KG1 (cell line): ENCODE data around the gene WDR83.
A peak's percentile ranks its signal among the peaks of the same experiment; 100 is the strongest.
"Not testable (repeated sequence)": the region's sequence is repeated elsewhere in the genome, so short reads cannot be mapped to it uniquely, and the experiment has no call there.

ENCODE experiments used
- DNase-seq: peaks from one replicate; lab custom pipeline; 2025; lab: John Stamatoyannopoulos, UW

WDR83 gene

DNA sequence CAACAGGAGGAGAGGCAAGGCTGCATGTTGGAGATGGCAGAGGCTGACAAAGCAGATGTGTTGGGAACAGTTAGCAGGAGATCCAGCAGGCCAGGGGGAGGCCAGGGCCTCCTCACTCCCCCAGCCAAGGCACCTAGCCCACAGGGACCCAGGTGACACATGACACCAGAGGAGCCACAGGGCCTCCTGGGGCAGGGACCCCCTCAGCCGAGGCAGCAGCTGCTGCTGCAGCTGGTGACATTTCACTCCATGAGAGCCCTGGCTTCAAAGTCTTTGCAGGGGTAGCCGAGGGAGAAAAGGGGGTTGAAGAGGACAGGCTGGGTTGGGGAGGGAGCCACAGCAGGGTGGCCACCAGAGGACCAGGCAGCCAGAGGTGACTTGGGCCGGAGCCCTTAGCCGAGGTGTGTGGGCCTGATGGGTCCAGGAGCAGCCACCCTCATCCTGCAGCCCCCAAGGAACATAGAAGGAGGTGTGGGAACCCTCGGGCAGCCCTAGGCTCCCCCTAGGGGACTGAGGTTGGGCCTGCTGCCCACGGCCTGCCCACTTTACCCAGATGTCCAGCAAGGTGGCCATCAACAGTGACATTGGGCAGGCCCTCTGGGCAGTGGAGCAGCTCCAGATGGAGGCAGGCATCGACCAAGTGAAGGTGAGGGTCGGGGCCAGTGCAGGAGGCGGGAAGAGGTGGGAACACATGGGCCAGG is 21.0 kb downstream of the WDR83 start, which contains the start of gene GNG14:
TSS of gene GNG14 (plus strand) at position 503 of the 701 bp plus-strand sequence. CDS start at position 554, 51 bp downstream.
- DNase-seq = no peak

DNA sequence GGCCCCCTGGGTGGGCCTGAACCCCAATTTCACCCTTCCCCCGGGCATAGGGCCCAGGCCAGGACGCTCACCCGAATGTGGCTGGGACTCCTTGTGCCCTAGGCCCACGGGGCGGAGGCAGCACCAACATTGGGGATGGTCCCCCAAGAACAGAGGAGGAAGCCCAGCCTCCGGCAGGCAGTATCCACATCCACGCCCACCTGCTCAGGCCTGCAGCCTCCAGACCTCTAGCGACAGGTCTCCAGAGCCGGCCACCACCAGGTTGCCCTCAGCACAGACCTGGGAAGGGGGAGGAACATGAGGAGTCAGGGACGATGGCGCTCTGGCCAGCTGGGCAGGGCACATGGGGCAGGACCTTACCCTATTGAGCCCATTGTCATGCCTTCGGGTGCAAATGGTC is 22.4 kb downstream of the WDR83 start:
- DNase-seq = no peak

DNA sequence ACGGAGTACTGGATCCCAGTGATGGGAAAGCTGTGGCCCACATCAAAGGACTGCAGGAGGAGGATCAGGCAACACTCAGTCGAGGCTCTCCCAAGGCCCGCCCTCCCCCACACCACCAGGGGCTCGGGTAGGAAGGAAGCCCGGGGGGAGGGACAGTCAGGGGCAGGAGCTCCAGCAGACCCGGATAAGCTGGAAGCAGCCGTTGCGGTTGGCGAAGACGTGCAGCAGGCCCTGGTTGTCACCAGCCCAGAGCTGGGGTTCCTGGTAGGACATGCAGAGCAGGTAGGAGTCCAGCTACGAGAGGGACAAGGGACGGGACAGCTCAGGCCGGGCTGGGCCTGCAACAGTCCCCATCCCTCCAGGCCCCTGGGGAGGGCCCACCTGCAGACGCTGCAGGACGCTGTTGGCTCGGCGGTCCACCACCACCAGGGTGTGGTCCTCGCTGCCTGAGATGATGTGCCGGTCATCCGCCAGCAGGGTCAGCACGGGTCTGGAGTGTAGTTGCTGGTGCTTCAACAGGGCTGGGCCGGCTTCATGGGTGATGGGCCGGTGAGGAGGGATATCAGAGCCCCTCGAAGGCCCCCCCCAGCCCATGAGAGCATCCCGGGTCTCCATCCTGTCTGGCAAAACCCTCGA is 23.1 kb downstream of the WDR83 start:
- DNase-seq = peak; percentile 35

DNA sequence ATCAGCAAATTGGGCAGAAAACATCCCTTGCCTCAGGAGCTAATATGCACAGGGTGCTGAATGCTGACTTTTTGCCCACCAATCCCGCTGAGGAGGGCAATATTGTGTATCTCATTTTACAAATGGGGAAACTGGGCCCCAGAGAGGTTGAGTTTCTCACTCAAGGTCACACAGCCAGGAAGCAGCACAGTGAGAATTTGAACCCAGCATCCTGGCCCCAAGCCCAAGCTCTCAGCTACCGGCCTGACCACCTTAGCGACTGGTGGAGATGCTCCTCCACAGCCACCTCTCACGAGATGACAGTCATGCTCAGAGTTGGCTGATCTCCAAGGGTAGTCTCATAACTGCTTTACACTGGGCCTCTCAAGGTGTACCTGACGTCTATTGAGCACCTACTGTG is 26.4 kb downstream of the WDR83 start:
- no peak for DNase-seq

DNA sequence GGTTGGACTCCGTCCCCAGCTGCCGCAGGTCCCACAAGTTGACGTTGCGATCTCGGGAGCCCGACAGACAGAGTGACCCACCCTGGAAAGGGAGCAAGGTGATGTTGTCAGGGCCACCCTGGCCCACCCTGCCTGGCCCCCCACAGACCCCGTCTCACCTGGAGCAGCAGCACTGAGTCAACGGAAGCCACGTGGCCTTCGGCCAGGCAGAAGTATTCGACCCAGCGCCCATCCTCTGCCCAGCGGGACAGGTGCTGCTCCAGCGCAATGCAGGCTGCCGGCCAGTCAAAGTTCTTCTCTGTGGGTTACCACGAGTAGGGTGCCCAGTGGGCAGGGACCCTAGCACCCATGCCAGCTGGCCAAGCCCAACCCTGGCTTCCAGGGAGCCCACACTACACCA is 28.0 kb downstream of the WDR83 start:
- DNase-seq = no peak

DNA sequence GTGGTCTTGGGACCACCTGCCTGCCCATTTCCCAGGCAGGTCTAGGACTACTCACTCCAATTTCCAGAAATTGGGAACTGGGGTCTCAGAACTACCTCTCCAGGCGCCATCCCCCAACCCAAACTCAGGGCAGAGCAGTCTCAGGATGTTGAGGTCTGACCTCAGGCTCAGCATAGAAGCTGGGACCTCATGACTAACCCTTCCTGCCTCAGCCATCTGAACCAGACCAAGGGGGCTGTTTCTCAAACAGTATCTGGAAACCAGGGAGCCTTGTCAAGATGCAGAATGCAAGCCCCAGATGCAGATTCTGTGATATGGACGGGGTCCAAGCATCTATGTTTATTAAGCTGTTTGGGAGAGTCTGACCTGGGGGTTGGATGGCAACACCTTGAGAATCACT is 28.5 kb downstream of the WDR83 start:
- no peak for DNase-seq

DNA sequence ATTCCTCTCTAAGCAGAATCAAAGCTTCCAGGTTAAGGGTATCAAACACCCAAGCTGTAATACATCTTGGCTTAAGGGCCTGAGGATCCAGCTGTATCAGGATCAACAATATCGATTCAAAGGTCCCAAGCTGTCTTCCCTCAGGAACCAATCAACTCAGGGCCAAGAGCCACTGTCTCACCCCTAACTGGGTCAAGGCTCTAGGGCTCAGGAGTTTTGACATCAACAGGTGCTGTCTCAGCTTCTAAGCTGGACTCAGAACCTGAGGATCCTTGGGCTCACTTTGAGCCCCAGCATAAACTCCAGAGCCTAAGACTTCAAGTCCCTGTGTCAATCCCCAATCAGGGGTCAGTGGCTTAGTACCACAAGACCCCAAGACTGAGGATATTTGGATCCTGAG is 28.9 kb downstream of the WDR83 start:
- DNase-seq = no peak

DNA sequence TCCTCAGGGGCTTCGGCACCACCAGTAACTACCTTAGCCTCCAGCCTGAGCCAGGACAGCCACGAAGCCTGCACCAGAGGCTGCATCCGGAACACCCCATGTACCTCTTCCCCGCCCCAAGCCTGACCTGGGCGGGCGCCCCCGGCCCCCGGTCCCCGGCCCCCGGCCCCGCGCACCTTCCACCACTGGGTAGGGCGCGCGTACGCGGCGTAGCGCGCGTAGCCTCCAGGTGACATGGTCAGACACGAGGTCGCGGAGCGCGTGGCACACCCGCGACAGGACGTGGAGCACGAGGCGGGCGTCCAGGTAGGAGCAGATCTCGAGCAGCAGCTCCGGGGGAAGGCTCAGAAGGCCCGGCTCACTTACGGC is 29.4 kb downstream of the WDR83 start:
- no peak for DNase-seq

DNA sequence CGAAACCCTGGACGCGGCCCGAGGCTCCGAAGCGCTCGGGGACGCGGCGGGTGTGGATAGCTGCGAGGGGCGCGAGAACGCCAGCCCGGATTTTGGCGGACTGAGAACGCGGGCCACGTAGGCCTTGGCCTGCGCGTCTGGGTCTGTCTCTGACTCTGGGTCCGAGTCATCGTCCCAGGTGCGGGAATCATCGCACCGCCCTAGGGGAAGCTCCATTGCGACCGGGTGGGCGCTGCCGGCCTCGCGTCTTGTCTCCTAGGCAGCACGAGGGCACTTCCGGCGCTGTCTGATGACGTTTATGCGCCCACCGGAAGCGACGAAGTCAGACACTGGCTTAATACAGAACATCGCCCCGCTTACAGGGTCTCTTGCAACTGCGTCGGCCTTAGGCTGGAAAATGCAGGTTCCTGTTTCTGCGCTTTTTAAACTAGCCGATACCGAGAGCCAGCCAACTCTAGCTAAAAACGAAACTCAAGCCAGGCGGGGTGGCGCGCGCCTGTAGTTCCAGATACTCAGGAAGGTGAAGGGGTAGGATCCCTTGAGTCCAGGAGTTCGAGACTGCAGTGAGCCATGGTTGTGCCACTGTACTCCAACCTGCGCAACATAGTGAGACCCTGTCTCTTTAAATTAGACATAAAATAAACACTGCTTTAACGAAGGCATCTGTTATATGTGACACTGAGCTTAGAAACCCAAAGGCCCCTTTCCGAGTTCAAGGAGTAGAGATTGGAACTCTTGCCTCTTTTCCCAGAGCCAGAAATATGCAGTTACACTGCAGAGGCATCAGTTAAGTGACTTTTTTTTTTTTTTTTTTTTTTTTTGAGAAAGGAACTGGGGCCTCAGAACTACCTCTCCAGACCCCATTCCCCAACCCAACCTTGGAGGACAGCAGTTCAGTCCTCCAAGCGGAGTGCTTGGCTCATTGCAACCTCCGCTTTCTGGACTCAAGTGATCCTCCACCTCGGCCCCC is 30.0 kb downstream of the WDR83 start, which contains the start of gene FBXW9:
TSS of gene FBXW9 (minus strand) at position 266 of the 970 bp plus-strand sequence. CDS start at position 216, 50 bp downstream.
- DNase-seq = peak; percentile 97

DNA sequence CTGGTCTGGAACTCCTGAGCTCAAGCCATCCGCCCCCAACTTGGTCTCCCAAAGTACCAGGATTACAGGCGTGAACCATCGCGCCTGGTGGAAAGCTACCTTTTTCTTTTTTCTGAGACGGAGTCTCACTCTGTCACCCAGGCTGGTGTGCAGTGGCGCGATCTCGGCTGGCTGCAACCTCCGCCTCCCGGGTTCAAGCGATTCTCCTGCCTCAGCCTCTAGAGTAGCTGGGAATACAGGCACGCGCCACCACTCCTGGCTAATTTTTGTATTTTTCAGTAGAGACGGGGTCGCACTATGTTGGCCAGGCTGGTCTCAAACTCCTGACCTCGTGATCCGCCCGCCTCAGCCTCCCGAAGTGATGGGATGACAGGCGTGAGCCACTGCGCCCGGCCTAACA is 30.8 kb downstream of the WDR83 start:
- DNase-seq = not testable (repeated sequence)

DNA sequence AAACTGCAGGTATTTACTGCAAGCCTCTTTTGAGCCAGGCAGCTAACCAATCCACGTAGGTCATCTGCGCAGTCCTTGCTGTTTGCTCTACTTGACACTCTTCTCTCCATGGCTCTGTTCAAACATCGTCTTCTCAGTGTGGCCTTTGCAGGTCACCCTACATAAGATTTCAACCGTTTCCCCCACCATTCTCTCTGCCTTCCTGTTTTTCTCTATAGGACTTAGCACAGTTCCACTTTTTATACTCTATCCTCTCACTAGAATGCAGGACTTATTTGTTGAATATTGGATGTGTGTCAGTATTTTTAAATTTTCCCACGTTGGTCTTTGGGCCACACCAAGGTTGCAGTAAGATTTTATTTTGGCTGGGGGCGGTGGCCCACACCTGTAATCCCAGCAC is 31.5 kb downstream of the WDR83 start:
- DNase-seq = no peak

DNA sequence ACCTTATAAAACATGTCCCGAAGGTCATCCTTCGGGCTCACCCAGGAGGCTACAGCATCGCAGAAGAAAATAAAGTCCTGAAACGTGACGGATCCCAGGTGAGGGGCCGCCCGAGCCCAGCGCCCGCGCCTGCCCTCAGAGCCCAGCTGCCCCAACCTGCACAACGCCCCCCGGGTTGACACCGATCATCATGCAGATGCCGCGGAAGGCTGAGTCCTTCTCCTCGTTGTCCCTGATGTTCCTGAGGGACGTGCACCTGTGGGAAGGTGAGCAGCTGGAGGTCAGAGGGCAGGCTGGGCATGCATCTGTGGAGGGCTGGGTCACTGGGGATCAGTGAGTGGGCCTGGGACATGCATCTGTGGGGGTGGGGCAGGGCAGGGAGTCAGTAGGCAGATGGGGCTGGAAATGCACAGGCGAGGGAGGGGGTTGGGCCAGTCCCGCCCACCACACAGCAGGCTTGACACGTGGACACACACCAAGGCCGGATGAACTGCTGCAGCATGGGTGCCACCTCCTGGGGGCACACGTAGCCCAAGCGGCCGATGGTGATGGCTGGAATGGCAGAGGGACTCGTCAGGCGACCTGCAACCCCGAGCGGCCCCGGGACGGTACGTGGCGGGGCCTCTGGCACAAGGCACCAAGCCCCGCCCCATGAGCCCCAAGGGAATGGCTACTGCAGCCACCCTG is 35.1 kb downstream of the WDR83 start:
- no peak for DNase-seq

DNA sequence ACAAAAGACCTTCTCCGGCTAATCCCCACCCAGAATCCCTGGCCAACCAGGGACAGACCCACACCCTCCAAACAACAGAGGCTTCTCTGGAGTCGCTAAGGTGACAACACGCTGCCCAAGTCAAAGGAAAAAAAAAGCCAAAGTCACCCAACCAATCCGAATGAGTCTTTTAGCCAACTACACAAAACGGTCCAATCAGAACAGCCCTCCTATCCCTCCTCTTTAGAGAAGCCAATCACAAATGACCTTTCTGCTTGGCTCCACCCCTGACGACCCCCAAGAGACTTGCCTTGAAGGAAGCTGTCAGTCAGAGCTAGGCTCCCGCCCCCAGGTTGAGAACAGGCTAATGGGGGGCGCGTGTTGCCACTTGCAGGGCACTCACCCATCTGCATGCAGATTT is 36.4 kb downstream of the WDR83 start:
- no peak for DNase-seq

DNA sequence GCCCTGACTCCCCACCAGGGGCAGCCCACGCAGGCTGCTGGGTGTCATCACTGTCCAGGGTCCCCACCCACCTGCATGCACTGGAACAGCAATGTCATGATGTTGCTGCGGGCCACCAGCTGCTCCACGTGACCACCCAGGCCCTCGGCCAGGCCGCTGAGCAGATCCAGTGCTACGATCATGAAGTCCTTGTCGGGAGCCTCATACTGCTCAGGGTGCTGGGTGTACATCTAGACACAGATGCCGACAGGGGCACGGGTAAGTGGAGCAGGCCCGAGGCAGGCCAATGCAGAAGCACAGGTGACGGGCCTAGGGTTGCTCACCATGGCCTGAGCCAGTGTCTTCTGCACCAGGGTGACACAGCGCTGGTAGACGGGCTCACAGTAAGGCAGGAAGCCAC is 38.6 kb downstream of the WDR83 start:
- DNase-seq = no peak

DNA sequence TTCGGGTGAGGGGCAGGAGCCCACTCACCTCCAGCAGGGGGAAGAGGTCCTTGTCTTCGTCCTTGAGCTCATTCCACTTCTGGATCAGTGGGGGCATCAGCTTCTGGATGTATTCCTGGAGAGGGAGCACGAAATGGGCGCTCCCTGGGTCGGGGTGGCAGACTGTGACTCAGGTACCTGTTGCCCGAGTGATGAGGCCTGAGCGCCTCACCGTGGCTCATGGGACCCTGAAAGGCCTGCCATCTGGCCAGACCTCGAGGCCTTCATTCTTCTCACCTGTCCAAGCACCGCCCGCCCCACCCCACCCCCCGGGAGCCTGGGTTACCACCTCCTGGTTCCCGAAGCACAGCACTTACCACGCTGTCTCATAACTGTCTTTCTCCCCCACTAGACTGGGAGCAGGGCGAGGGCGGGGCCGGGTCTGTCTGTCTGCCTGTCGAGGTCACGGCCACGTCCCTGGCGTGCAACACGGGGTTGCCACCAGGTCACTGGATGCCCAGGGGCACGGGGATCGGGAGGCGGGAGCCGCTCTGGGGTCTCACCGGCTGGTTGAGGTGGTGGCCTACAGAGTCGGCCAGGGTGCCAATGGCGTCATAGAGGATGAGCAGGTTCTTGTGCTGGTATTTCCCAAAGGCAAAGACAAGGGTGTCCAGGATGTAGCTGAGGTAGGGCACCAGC is 39.2 kb downstream of the WDR83 start:
- no peak for DNase-seq

DNA sequence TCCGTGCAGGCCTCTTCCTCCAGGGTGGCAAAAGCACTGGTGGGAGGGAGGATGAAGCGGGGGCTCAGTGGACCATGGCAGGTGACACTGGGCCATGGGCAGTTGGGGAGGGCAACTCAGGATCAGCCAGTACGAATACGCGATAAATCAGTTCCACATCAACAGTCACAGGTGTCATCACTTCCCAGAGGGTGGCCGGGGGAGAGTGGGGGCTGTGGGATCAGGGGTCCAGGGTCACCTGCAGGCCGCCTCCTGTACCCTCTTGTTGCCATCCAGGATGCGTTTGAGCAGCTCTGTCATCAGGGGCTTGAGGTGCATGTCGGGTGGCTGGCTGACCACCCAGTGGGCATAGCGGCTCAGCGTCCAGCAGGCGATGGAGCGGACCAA is 39.7 kb downstream of the WDR83 start:
- DNase-seq = no peak

DNA sequence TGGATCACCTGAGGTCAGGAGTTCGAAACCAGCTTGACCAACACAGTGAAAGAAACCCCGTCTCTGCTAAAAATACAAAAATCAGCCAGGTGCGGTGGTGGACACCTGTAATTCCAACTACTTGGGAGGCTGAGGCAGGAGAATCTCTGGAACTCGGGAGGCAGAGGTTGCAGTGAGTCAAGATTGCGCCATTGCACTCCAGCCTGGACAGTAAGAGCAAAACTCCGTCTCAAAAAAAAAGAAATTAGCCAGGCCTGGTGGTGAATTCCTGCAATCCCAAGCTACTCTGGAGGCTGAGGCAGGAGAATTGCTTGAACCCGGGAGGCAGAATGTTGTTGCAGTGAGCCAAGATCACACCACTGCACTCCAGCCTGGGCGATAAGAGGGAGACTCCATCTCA is 42.0 kb downstream of the WDR83 start:
- DNase-seq = no peak

DNA sequence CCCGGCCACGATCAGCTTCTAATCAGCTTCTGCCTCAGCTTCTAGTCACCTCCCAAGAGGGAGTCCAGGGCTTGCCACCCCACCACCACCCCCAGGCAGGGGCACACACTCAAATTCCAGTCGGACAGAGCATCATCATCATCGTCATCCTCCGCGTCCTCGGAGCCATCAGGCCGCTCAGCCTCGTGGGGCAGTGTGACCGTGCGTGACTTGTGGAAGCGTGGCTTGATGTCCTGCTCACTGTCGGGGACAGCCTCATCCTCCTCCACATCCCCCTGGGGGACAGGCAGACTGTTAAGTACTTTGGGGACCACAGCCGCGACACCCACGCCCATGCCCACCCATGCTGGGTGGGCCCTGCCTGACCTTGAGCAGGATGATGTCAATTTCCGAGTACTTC is 44.6 kb downstream of the WDR83 start:
- DNase-seq = no peak

DNA sequence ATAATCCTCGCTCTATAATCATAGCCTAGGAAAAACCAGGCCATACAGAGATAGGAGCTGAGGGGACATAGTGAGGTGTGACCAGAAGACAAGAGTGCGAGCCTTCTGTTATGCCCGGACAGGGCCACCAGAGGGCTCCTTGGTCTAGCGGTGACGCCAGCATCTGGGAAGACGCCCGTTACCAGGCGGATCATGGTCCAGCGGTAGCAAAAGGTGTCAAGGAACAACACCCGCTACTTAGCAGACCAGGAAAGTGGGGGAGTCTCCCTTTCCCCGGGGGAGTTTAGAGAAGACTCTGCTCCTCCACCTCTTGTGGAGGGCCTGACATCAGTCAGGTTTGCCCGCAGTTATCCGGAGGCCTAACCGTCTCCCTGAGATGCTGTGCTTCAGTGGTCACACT is 45.5 kb downstream of the WDR83 start:
- DNase-seq = not testable (repeated sequence)

DNA sequence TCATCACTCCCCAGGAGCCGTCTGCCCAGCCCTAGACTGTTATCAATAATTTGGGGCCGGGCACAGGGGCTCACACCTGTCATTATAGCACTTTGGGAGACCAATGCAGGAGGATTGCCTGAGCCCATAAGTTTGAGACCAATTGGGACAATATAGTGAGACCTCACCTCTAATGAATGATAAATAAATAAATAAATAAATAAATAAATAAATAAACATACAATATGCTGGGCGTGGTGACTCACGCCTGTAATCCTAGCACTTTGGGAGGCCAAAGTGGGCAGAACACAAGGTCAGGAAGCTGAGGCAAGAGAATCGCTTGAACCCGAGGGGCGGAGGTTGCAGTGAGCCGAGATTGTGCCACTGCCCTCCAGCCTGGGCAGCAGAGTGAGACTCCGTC is 46.7 kb downstream of the WDR83 start:
- not testable (repeated sequence) for DNase-seq

DNA sequence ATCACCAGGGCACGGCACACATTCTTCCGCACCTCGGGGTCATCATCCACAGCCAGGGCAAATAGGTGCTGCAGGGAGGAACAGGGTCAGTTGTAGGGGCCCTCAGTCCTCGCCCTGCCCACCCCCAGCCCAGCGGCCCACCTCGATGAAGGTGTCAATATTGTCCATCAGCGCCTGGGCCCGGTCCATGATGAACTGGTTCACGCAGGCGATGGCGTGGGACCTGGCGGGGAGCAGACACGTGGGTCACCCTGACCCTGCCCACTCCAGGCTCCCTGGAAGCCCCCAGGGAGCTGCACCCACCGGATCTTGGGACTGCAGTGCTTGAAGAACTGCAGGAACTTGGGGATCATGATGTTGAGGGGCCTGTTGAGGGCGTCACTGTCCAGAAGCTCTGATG is 48.5 kb downstream of the WDR83 start:
- DNase-seq = no peak

DNA sequence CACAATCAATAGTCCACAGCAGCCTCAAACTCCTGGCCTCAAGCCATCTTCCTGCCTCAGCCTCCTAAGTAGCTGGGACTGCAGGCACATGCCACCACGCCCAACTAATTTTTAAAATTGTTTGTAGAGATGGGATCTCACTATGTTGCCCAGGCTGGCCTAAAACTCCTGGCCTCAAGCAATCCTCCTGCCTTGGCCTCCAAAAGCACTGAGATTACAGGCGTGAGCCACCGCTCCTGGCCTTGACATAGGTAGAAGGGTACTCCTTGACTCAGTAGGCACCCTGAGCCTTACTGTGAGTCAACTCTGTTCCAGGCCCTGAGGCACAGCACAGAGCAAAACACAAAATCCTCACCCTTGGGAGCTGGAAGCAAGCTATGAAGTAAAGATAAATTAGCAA is 49.3 kb downstream of the WDR83 start:
- DNase-seq = no peak
